Erythroblast (primary cell): ENCODE results near the gene GNG7.
"Not testable (repeated sequence)": the region's sequence is repeated elsewhere in the genome, so short reads cannot be mapped to it uniquely, and the experiment has no call there.

Source experiments
- DNase-seq, 2 experiments: peaks; one replicate each; lab custom pipeline; 2025; lab: John Stamatoyannopoulos, UW
- GATA1 ChIP-seq: IDR thresholded peaks from 2 replicates; pipeline ENCODE4 v1.6.1; 2011; ENCODE audit warnings: low read depth, mild to moderate bottlenecking, control low read depth, low read length, moderate library complexity
- POLR2A ChIP-seq: IDR thresholded peaks from 2 replicates; pipeline ENCODE4 v1.6.1; 2011; ENCODE audit warnings: mild to moderate bottlenecking, low read length

The GNG7 gene

DNA sequence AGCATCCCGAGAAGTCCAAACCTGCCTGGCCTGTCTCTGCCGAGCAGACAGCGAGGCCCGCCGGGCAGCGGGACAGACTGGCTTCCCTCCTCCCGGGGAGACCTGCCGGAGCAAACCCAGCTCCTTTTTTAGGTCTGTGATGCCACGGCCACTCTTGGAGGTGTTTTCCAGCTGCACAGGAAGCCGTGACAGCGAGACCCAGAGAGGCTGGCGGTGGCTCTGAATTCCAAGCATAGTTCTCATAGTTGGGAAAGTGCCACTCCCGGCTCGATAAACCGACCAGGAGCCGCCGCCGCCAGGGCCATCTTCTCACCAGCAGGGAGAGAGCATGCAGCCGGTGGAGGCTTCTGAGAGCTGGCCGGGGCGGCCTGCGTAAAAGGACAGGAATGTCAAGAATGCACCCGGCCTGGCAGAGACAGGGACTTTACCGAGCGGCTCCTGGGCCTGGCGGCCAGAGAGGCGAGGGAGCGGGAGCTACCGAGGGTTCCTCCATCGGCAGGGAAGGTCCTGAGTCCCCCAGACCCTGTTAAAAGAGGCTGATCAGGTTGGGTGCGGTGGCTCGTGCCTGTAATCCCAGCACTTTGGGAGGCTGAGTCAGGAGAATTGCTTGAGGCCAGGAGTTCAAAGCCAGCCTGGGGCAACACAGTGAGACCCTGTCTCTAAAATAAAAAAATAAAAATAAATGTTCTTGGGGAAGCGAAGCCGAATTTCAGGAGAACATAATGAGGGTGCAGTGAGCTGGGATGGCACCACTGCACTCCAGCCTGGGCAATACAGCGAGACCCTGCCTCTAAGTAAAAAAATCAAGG lies 161.6 kb downstream of the GNG7 start:
- no peak for TF ChIP-seq GATA1
- no peak for TF ChIP-seq POLR2A
- DNase-seq: no peak

DNA sequence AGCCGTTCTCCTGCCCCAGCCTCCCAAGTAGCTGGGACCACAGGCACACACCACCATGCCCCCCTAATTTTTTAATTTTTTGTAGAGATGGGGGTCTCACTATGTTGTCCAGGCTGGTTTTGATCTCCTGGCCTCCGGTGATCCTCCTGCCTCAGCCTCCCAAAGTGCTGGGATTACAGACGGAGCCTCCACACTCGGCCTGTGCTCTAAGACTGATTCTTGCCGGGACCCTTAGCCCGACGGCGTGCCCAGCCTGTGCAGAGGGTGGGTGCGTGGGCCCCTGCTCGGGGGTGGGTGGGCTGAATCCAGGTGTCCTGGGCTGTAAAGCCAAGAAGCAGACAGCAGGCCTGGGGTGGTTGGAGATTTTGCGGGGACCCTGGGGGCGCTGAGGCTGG lies 162.2 kb downstream of the GNG7 start:
- TF ChIP-seq GATA1: no peak
- no peak for TF ChIP-seq POLR2A

DNA sequence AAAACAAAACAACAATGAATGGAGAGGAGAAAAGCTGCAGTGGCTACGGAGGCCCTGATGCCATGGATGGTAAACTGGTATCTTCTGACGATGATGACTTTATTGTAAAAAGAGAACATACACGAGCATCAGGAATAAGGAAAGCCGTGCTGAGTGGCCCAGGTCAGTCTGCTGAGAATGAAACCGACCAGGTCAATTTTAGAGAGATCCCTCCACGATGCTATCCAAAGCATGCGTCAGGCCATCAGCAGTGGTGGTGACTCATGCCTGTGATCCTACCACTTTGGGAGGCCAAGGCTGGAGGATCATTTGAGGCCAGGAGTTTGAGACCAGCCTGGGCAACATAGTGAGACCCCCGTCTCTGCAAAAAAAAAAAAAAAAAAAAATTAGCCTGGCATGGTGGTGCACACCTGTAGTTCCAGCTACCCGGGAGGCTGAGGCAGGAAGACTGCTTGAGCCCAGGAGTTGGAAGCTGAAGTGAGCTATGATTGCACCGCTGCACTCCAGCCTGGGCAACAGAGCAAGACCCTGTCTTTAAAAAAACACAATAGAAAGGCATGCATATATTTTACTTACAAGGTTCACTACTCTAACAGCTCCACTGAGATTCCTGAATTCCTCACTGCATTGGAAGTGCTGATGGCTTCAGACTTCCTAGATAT lies 164.3 kb downstream of the GNG7 start:
- no peak for DNase-seq
- TF ChIP-seq POLR2A: no peak
- no peak for TF ChIP-seq GATA1

More for the DNA sequence above, 162.2 kb downstream of the GNG7 start:
- DNase-seq: no peak

DNA sequence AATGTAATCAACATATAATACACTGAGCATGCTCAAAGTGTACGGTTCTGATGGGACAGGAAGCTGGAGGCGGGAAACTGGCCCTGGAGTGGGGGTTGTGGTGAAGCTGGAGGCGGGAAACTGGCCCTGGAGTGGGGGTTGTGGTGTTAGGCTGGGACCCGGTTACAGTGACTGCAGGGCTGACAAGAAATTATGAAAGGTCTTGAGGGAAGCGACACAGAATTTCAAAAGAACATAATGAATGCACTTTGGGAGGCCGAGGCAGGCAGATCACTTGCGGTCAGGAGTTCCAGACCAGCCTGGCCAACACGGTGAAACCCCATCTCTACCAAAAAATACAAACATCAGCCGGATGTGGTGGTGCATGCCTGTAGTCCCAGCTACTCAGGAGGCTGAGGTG lies 164.9 kb downstream of the GNG7 start:
- DNase-seq: not testable (repeated sequence)

DNA sequence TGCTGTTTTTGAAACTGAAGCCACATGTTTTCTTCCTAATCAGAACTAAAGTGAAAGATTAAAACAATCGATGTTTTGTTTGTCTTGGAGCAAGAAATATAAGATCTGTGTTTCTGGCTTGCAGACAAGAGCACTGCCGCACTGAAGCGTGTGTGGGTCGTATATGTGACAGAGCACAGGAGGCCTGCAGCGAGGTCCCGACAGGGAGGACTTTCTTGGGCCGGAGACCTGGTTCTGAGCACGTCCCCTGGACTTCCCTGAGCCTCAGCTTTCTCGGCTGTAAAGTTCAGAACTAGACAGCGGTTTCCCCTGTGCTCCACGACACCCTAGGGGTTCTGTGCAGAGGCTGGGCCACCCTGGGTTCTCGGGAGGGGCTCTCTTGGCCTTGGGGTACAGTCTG lies 166.0 kb downstream of the GNG7 start:
- no peak for TF ChIP-seq GATA1
- no peak for TF ChIP-seq POLR2A

DNA sequence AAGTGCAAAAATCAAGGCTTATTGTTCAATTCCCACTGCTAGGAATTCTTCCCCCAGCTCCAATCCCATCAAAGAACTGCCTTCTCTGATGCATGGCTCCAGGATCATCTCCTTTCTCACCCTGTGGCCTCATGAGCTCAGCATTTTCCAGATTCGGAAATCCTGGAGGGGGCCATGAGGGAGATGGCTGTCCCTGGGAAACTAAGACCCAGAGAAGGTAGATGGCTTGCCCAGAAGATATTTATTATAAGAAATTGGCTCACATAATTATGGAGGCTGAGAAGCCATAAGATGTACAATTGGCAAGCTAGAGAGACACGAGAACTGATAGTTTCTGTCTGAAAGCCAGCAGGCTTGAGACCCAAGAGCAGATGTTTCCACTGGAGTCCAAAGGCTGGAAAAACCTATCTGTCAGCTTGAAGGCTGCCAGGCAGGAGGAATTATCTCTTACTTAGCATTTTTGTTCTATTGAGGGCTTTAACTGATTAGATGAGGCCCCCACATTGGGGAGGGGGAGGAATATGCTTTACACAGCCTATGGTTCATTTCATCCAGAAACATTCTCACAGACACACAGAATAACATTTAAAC lies 168.0 kb downstream of the GNG7 start:
- no peak for DNase-seq
- TF ChIP-seq POLR2A (no peak), GATA1 (no peak)

More for the DNA sequence above, 166.0 kb downstream of the GNG7 start:
- no peak for DNase-seq

DNA sequence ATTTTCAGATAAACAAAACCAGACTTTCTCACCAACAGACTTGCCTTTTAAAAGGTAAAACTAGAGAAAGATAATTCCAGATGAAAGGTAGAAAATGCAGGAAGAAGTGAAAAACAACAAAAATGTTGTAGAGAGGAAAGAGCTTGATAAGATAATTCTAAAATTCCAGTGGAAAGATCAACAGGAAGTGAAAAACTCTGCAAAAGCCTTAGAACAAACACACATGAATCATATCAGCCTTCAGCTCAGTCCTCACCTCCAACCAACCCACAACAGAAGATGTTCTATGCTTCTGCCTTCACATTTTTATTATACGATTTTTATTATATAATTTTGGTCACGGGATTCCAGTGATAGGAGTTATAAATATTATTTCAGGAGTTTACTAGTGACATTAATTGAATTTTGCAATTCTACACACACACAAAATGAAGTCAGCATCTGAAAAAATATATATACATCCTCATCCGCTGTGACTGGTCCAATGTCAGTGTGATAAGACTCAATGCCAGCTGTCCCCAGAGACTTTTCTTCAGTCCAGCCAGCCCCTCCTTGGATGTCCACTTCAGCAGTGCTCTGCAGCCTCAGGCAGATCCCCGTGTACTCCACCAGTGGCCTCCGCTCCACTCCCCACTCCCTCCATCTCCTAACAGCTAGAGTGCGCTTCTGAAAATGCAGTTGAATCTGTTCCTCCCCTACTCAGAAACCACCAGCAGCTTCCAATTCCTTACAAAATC lies 168.6 kb downstream of the GNG7 start:
- no peak for TF ChIP-seq POLR2A
- TF ChIP-seq GATA1: no peak
- DNase-seq: no peak

DNA sequence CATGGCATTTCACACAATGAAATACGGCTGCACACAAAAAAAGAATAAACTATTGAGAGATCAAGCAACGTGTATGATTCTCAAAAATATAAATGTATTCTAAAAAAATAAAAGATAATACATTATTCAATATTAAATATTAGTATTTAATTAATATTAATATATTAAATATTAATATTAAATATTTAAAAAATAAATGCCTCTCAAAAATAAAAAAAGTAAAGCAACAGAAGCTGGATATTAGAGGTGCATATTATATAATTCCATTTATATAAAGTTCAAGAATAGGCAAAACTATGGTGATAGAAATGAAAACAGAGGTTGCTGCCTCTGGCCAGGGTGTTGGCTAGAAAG lies 169.4 kb downstream of the GNG7 start:
- DNase-seq: no peak
- TF ChIP-seq GATA1: no peak
- no peak for TF ChIP-seq POLR2A

DNA sequence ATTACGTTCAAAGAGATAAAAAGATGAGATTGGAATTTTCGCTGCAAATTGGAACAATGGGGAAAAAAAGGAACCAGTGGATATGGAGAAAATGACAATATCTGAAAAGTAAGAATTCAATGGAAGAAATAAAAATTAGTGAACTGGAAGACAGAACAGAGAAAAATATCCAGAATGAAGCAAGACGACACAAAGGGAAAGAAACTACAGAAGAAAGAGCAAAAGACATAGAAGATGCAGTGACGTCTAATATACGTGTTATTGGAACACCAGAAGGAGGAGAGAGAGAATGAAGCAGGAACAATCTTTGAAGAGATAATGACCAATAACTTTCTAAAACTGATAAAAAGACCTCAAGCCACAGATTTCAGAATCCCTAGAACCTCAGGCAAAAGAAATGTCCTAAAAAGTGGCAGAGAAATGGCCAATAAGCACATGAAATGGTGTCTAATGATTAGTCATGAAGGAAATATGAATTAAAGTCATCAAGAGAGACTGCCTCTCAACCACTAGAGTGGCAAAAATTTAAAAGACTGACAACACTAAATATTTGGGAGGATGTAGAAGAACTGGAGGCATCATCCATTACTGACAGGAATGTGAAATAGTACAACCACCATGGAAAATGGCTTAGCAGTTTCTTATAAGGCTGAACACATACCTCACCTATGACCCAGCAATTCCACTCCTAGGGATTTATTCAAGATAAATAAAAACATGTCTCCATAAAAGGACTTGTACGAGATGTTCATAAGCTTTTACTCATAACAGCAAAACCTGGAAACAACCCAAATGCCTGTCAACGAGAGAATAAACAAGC lies 170.0 kb downstream of the GNG7 start:
- DNase-seq: no peak
- no peak for TF ChIP-seq GATA1

DNA sequence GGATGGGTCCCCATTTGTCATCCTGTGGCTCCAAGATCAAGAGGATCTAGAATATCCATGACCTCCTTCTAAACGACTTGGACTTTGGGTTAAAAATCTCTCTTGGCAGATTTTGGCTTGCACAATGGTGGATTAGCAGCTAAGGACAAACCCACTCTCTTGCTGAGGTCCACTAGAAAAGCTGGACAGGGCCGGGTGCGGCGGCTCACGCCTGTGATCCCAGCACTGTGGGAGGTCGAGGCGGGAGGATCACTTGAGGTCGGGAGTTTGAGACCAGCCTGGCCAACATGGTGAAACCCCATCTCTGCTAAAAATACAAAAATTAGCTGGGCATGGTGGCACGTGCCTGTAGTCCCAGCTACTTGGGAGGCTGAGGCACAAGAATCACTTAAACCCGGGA lies 172.6 kb downstream of the GNG7 start:
- not testable (repeated sequence) for DNase-seq

DNA sequence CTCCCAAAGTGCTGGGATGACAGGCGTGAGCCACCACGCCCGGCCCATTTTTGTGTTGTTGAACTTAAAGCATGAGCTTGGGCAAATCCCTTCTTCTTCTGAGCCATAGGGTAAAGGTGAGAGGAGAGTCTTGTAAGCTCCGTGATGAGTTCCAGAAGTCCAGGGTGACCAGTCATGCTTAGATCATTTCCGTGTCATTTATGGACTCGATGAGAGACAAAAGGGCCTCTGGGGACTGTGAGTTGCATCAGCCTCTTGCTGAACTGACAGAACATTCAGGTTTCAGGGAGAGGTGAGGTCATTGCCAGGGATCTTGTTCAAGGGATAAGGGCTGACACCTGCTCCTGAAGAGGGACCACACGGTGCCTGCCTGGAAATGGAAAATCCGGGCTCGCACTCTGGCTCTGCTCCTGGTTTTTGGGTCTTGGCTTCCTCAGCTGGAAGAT lies 173.0 kb downstream of the GNG7 start:
- TF ChIP-seq POLR2A (no peak), GATA1 (no peak)
- DNase-seq: no peak

DNA sequence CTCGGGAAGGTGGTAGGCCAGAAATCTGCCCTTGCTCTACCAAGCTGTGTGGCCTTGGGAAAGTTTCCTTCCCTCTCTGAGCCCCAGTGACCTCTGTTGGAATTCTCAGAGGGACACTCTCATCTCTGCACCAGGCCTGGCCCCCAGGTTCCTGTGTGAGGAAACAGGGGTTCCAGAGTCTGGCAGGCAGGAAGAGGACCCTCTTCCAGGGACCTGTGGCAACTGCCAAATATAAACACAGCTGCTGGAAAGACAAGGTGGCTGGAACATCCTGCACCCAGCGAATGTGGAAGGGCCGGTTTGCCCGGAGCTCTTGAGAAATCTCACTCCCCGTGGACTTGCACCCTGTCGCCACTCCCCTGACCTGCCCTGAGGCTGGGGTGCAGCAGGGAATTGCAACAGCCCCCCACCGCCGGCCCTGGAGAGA lies 173.8 kb downstream of the GNG7 start:
- DNase-seq: no peak
- TF ChIP-seq POLR2A: no peak
- no peak for TF ChIP-seq GATA1

DNA sequence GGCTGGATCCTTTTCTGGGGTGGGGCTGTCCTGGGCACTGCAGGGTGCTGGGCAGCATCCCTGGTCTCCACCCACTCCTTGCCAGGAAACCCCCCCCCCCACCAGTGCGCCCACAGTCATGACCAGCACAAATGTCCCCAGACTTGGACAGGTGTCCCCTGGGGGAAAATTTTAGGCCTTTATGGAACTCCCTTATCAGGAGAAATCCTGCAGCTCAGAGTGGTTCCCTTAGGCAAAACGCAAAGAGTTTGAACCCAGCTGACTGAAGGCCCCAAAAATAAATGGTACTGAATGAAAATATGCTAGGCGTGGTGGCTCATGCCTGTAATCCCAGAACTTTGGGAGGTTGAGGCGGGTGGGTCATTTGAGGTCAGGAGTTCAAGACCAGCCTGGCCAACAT lies 174.8 kb downstream of the GNG7 start:
- no peak for TF ChIP-seq POLR2A
- TF ChIP-seq GATA1: no peak
- no peak for DNase-seq
